ENCODE data around the gene GUCY2C. TPM values are rescaled to one million over a fixed set of nuclear protein-coding genes. Genes with fewer than 3 reads are reported as not detected.

GUCY2C gene
- total RNA-seq, 2 experiments from 2014 or later = not detected

GRCh38 chr12:14572401-14572800 is 124.0 kb downstream of the GUCY2C start:
- no peaks in the 10 kb centered on the region for H3K9me3 Mint-ChIP-seq

GRCh38 chr12:14571779-14572178 is 124.6 kb downstream of the GUCY2C start:
- Mint-ChIP-seq H3K9me3 (no peaks in the 10 kb centered on the region), H3K27ac (no peak overlapping the region), H3K4me3 (no peak overlapping the region), H3K4me1 (peaks cover 8% of the 10 kb centered on the region), H3K36me3 (ENCODE audit: low read depth) (no peaks in the 10 kb centered on the region), H3K27me3 (peaks cover 27% of the 10 kb centered on the region)
- POLR2A ChIA-PET = no interaction called here
- no peak for DNase-seq
- CTCF ChIA-PET = interaction anchor here (0.9 kb wide), 1 partner anchor 9 kb away, joined by 3 read pairs; no protein-coding TSS in a partner anchor

More at GRCh38 chr12:14572401-14572800, 124.0 kb downstream of the GUCY2C start:
- H3K27ac Mint-ChIP-seq = no peak overlapping the region
- POLR2A ChIA-PET = no interaction called here
- CTCF ChIA-PET = interaction anchor here (0.9 kb wide), 1 partner anchor 8 kb away, joined by 3 read pairs; no protein-coding TSS in a partner anchor
- no peaks in the 10 kb centered on the region for H3K36me3 Mint-ChIP-seq (ENCODE audit: low read depth)
- DNase-seq = no peak
- H3K4me3 Mint-ChIP-seq = no peak overlapping the region
- H3K4me1 Mint-ChIP-seq = peaks cover 14% of the 10 kb centered on the region
- peaks cover 25% of the 10 kb centered on the region for H3K27me3 Mint-ChIP-seq

- peaks cover 3% of the 10 kb centered on the region for H3K4me1 Mint-ChIP-seq
- no peak overlapping the region for H3K27ac Mint-ChIP-seq
- H3K36me3 Mint-ChIP-seq (ENCODE audit: low read depth) = no peaks in the 10 kb centered on the region
- no peaks in the 10 kb centered on the region for H3K9me3 Mint-ChIP-seq
- POLR2A ChIA-PET = no interaction called here
- no peak for DNase-seq
- H3K4me3 Mint-ChIP-seq = no peak overlapping the region
- peaks cover 32% of the 10 kb centered on the region for H3K27me3 Mint-ChIP-seq
- CTCF ChIA-PET = no interaction called here
Observed at GRCh38 chr12:14570231-14570630, 126.2 kb downstream of the GUCY2C start.

GRCh38 chr12:14567351-14568162 is 128.8 kb downstream of the GUCY2C start, which contains the start of gene PLBD1:
Gene PLBD1 (minus strand): TSS chr12:14567883. CDS start chr12:14567696, 187 bp downstream.
- H3K27me3 Mint-ChIP-seq = peaks cover 32% of the 10 kb centered on the region
- no peak within 1 kb of the TSS for H3K4me3 Mint-ChIP-seq

GRCh38 chr12:14564336-14564959 is 132.0 kb downstream of the GUCY2C start:
- CTCF ChIA-PET = no interaction called here
- POLR2A ChIA-PET = no interaction called here
- DNase-seq = no peak
- Mint-ChIP-seq H3K27me3 (peaks cover 25% of the 10 kb centered on the region), H3K36me3 (ENCODE audit: low read depth) (no peaks in the 10 kb centered on the region), H3K9me3 (no peaks in the 10 kb centered on the region), H3K27ac (no peak overlapping the region), H3K4me1 (peaks cover 8% of the 10 kb centered on the region), H3K4me3 (no peak overlapping the region)

More at GRCh38 chr12:14567351-14568162, 128.8 kb downstream of the GUCY2C start, which contains the start of gene PLBD1:
- H3K4me1 Mint-ChIP-seq = peaks cover 3% of the 10 kb centered on the region
- no peak for DNase-seq
- POLR2A ChIA-PET = no interaction called here
- no peaks in the 10 kb centered on the region for H3K9me3 Mint-ChIP-seq
- no peak within 1 kb of the TSS for H3K27ac Mint-ChIP-seq
- H3K36me3 Mint-ChIP-seq (ENCODE audit: low read depth) = no peaks in the 10 kb centered on the region
- CTCF ChIA-PET = interaction anchor here (1.2 kb wide), 1 partner anchor 29 kb away, joined by 3 read pairs; no protein-coding TSS in a partner anchor

GRCh38 chr12:14563046-14563445 is 133.4 kb downstream of the GUCY2C start:
- peaks cover 18% of the 10 kb centered on the region for H3K27me3 Mint-ChIP-seq
- H3K4me1 Mint-ChIP-seq = peaks cover 5% of the 10 kb centered on the region
- H3K27ac Mint-ChIP-seq = no peak overlapping the region
- ChIA-PET CTCF (no interaction called here), POLR2A (no interaction called here)
- H3K4me3 Mint-ChIP-seq = no peak overlapping the region
- DNase-seq = no peak
- H3K36me3 Mint-ChIP-seq (ENCODE audit: low read depth) = no peaks in the 10 kb centered on the region
- H3K9me3 Mint-ChIP-seq = no peaks in the 10 kb centered on the region

Other genes with a start within 250 kb of the GUCY2C start
- gene PLBD1, start 128.7 kb downstream of the GUCY2C start, total RNA-seq = not detected
- gene WBP11, start 106.9 kb upstream of the GUCY2C start, total RNA-seq = 10 to 100 TPM; 83.9 to 95.7 TPM
- 1 to 10 TPM in 1 of 2 experiments, under 1 TPM in 1; 1.00 to 1.3 TPM for gene C12orf60, start 107.1 kb upstream of the GUCY2C start, total RNA-seq
- not detected for gene SMCO3, start 117.6 kb upstream of the GUCY2C start, total RNA-seq
- not detected for gene ART4, start 146.9 kb upstream of the GUCY2C start, total RNA-seq
- under 1 TPM in 1 of 2 experiments, not detected in 1; 0.20 TPM for gene MGP, start 189.3 kb upstream of the GUCY2C start, total RNA-seq
- 10 to 100 TPM in 1 of 2 experiments, 1 to 10 TPM in 1; 8.3 to 11.3 TPM for gene ERP27, start 241.9 kb upstream of the GUCY2C start, total RNA-seq